Gastrocnemius medialis (tissue), 4 donors: Measurements from ENCODE around the gene TTC28.

Experiments used
- POLR2A ChIP-seq, 2 donors: fragments of 450-650 bp; IDR thresholded peaks; one replicate each; pipeline ENCODE4 v1.6.1; 2017; ENCODE audit warnings: antibody characterized with exemption in 2 of 2, mild to moderate bottlenecking in 2 of 2, moderate library complexity in 2 of 2
- TF ChIP-seq, protein P1 (sequence below), 5 experiments: fragments of 450-650 bp in 3 of 5; fragments of 200-600 bp in 2 of 5; sonication (generic) in 2 of 5; IDR thresholded peaks in 4 of 5; conservative IDR thresholded peaks in 1 of 5; 1 replicate in 4 of 5; 2 replicates in 1 of 5; pipeline ENCODE4 v1.5.1; 2016 to 2019; ENCODE audit warnings: antibody characterized with exemption in 5 of 5, mild to moderate bottlenecking in 3 of 5, moderate library complexity in 3 of 5

DNA sequence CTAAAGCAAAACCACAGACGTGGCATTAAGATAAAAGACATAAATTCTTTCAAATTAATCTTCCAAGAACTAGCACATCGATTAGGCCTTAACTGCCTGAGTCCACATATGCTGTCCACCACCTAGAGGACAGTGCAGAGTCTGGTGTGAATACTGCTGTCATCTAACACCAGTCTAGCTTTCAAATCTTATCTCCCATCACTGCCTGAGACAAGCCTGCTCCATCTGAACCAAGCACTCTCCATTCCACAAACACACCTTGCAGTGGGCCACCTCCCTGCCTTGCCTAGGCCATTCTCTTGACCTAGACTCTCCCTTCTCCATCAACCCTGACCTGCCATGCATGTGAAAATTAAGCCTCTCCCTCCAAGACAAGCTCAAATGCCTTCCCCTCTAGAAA is 631.1 kb downstream of the TTC28 start:
- no peak for TF ChIP-seq POLR2A (IDR thresholded peaks at IDR 0.05)
- TF ChIP-seq, protein P1, sequence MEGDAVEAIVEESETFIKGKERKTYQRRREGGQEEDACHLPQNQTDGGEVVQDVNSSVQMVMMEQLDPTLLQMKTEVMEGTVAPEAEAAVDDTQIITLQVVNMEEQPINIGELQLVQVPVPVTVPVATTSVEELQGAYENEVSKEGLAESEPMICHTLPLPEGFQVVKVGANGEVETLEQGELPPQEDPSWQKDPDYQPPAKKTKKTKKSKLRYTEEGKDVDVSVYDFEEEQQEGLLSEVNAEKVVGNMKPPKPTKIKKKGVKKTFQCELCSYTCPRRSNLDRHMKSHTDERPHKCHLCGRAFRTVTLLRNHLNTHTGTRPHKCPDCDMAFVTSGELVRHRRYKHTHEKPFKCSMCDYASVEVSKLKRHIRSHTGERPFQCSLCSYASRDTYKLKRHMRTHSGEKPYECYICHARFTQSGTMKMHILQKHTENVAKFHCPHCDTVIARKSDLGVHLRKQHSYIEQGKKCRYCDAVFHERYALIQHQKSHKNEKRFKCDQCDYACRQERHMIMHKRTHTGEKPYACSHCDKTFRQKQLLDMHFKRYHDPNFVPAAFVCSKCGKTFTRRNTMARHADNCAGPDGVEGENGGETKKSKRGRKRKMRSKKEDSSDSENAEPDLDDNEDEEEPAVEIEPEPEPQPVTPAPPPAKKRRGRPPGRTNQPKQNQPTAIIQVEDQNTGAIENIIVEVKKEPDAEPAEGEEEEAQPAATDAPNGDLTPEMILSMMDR (IDR thresholded peaks at IDR 0.05 in 4 of 5, conservative IDR thresholded peaks at IDR 0.05 in 1 of 5) = no peak
